ENCODE results near the gene NCK2.

The NCK2 gene

GRCh38 chr2:105814291-105814940, 69.7 kb downstream of the NCK2 start:
- no peak for DNase-seq

- no peak for DNase-seq
Observed at GRCh38 chr2:105815401-105815800, 70.7 kb downstream of the NCK2 start.

- no peak for DNase-seq
Observed at GRCh38 chr2:105820151-105820550, 75.4 kb downstream of the NCK2 start.

GRCh38 chr2:105820691-105821090, 76.0 kb downstream of the NCK2 start:
- no peak for DNase-seq

- DNase-seq: no peak
Observed at GRCh38 chr2:105821428-105822125, 76.9 kb downstream of the NCK2 start.

GRCh38 chr2:105822186-105822585, 77.5 kb downstream of the NCK2 start:
- DNase-seq: peak in 1 of 5 experiments; percentile 47

GRCh38 chr2:105824446-105824845, 79.7 kb downstream of the NCK2 start:
- no peak for DNase-seq

GRCh38 chr2:105827351-105828096, 82.8 kb downstream of the NCK2 start:
- DNase-seq: peak in 1 of 5 experiments; percentile 58

GRCh38 chr2:105828558-105828957, 83.8 kb downstream of the NCK2 start:
- no peak for DNase-seq

- peak in 1 of 5 experiments; percentile 70 for DNase-seq
Observed at GRCh38 chr2:105834931-105835330, 90.2 kb downstream of the NCK2 start.

GRCh38 chr2:105836341-105836740, 91.6 kb downstream of the NCK2 start:
- no peak for DNase-seq

GRCh38 chr2:105836840-105837692, 92.4 kb downstream of the NCK2 start:
- peak in 1 of 5 experiments; percentile 87 for DNase-seq

GRCh38 chr2:105839793-105840192, 95.1 kb downstream of the NCK2 start:
- DNase-seq: no peak

GRCh38 chr2:105840933-105841332, 96.2 kb downstream of the NCK2 start:
- DNase-seq: peak in 1 of 5 experiments; percentile 48

- no peak for DNase-seq
Observed at GRCh38 chr2:105841551-105841950, 96.8 kb downstream of the NCK2 start.

GRCh38 chr2:105842555-105842954, 97.8 kb downstream of the NCK2 start:
- no peak for DNase-seq

GRCh38 chr2:105843476-105844374, 99.0 kb downstream of the NCK2 start:
- DNase-seq: no peak

GRCh38 chr2:105845976-105846375, 101.3 kb downstream of the NCK2 start:
- DNase-seq: no peak

- no peak for DNase-seq
Observed at GRCh38 chr2:105847056-105847455, 102.3 kb downstream of the NCK2 start.

- no peak for DNase-seq
Observed at GRCh38 chr2:105848367-105848766, 103.7 kb downstream of the NCK2 start.

GRCh38 chr2:105849431-105850179, 104.9 kb downstream of the NCK2 start:
- DNase-seq: no peak
